ENCODE results near the gene CHCHD3.

The CHCHD3 gene

GRCh38 chr7:132756484-132756990 lies 325.4 kb downstream of the CHCHD3 start:
- no peak overlapping the region for H3K4me3 ChIP-seq (ENCODE audit: low read depth, low read length)
- no peak for TF ChIP-seq CTCF (IDR thresholded peaks at IDR 0.05; ENCODE audit: low read depth, low read length)

GRCh38 chr7:132755538-132756483 lies 326.1 kb downstream of the CHCHD3 start:
- no peak overlapping the region for H3K4me3 ChIP-seq (ENCODE audit: low read depth, low read length)
- no peak for TF ChIP-seq CTCF (IDR thresholded peaks at IDR 0.05; ENCODE audit: low read depth, low read length)

- H3K4me3 ChIP-seq (ENCODE audit: low read depth, low read length) = no peak overlapping the region
- no peak for TF ChIP-seq CTCF (IDR thresholded peaks at IDR 0.05; ENCODE audit: low read depth, low read length)
These were observed 329.5 kb downstream of the CHCHD3 start for GRCh38 chr7:132752431-132752830.

GRCh38 chr7:132751244-132751647 lies 330.6 kb downstream of the CHCHD3 start:
- H3K4me3 ChIP-seq (ENCODE audit: low read depth, low read length) = no peak overlapping the region
- no peak for TF ChIP-seq CTCF (IDR thresholded peaks at IDR 0.05; ENCODE audit: low read depth, low read length)

GRCh38 chr7:132750530-132751217 lies 331.2 kb downstream of the CHCHD3 start:
- no peak for TF ChIP-seq CTCF (IDR thresholded peaks at IDR 0.05; ENCODE audit: low read depth, low read length)
- no peak overlapping the region for H3K4me3 ChIP-seq (ENCODE audit: low read depth, low read length)

GRCh38 chr7:132750096-132750495 lies 331.8 kb downstream of the CHCHD3 start:
- no peak for TF ChIP-seq CTCF (IDR thresholded peaks at IDR 0.05; ENCODE audit: low read depth, low read length)
- H3K4me3 ChIP-seq (ENCODE audit: low read depth, low read length) = no peak overlapping the region

GRCh38 chr7:132745510-132745909 lies 336.4 kb downstream of the CHCHD3 start:
- no peak for TF ChIP-seq CTCF (IDR thresholded peaks at IDR 0.05; ENCODE audit: low read depth, low read length)
- H3K4me3 ChIP-seq (ENCODE audit: low read depth, low read length) = no peak overlapping the region
